Islet precursor cell (in vitro differentiated cells): ENCODE results near the gene SDR9C7.
"Not testable (repeated sequence)": the region's sequence is repeated elsewhere in the genome, so short reads cannot be mapped to it uniquely, and the experiment has no call there.

Experiments
- DNase-seq: peaks from one replicate; pipeline ENCODE4 v3.0.0-alpha.2; 2018

Gene SDR9C7

DNA sequence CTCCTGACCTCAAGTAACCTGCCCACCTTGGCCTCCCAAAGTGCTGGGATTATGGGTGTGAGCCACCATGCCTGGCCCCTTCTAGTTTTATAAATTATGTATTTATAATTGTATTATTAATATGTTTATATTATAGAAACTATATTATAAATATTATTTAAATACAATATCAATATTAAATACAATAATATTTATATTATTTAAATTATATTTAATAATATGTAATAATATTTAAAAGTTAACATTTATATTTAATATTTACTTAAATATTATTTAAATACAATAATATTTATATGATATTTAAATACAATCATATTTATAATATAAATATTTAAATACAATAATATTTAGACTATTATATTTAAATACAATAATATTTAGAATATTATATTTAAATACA, 20.0 kb downstream of the SDR9C7 start:
- DNase-seq: no peak

DNA sequence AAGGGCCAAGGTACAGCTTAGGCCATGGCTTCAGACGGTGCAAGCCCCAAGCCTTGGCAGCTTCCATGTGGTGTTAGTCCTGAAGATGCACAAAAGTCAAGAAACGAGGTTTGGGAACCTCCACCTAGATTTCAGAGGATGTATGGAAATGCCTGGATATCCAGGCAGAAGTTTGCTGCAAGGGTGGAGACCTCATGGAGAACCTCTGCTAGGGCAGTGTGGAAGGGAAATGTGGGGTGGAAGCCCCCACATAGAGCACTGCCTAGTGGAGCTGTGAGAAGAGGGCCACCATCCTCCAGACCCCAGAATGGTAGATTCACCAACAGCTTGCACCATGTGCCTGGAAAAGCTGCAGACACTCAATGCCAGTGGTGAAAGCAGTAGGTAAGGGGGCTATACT, 24.8 kb downstream of the SDR9C7 start:
- DNase-seq: not testable (repeated sequence)

DNA sequence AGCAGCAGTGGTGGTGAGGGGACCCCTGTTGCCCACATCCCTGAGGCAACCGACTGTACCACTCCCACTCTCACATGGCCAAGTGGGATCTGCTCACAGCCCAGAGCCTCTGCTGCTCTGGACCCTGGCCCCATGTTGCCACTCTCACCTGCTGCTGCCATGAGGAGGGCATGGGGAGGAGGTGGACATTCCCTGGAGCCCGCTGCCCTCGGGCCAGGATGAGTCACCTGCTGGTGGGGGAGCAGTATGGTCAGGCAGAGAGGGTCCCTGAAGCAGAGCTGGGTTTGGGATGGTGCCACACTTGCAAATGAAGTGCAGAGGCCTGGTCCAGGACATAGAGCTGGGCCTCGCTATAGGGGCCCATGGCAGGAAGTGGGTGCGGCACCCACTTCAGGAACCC, 26.1 kb downstream of the SDR9C7 start:
- no peak for DNase-seq

- no peak for DNase-seq
These were observed 28.4 kb downstream of the SDR9C7 start for GRCh38 chr12:56905852-56906251.

GRCh38 chr12:56903374-56903773, 30.8 kb downstream of the SDR9C7 start:
- DNase-seq: no peak

DNA sequence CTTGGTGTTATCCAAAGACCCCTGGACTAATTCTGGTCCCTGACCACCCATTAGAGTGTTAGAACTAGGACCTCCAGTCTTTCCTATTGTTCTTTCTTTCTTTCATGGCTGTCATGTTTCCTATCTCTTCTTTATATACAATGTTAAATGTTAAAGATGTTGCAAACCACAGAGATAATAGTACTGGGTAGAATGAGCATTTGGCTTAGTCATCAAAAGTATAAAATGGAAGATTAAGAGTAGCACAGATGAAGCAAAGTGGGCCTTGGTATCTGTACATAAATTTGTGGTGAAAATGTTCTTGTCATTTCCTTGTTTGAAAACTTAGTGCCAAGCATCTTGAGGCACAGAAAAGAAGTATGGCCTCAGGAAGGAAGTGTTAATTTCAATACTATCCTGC, 32.9 kb downstream of the SDR9C7 start:
- DNase-seq: not testable (repeated sequence)

- DNase-seq: no peak
These were observed 33.6 kb downstream of the SDR9C7 start for GRCh38 chr12:56900583-56900982.

DNA sequence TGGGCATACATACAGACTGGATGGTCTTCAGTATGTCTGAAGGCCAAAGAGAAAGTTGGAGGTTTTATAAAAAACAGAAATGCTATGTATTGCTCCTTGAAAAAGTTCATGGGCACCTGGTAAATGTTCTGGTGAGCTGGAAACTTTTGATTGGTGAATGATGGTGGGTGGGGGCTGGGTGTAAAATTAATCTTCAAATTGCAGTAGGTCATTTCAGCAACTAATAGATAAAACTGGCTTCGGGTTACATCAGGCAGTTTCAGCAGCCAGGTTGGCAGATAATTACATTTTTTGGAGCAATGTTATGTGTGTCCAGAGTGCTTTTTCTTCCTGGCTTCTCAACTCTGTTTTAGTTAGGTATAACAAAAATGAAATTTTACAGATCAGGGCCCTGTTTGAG, 35.3 kb downstream of the SDR9C7 start:
- DNase-seq: no peak

DNA sequence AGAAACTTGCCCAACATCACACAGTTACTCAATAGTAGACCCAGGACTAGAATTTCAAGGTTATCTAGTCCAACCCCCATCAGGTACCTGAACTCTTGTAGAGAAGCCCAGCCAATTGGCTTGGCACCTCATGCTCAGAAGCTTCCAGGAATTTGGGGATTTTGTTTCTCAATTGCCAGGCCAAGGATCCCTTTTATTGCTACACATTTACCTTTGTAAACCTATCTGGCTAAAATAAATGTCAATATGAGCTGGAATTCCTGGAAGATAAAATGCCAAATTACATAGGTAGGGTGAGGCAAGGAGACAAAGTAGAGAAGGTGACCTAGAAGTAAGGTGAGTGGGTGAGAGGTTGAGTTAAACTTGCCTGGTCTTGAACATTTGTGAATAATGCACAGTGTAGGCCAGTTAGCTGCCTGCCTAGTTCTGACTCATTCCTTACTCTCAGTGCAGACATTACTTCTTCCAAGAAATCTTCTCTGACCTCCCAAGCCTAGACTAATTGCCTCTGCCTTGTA, 36.3 kb downstream of the SDR9C7 start:
- DNase-seq: no peak

DNA sequence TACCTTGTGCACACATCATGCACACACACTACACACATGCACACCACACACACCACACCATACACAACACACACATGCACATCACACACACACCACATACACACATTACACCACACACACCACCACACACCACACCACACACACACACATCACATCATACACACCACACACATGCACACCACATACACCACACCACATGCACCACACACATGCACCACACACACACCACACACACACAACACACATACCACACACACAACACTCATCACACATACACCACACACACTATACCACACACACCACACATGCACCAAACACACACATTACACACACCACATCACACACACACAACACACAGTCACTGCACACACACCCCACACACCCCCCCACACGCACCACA, 38.1 kb downstream of the SDR9C7 start:
- no peak for DNase-seq

GRCh38 chr12:56894698-56895368, 39.4 kb downstream of the SDR9C7 start:
- no peak for DNase-seq

DNA sequence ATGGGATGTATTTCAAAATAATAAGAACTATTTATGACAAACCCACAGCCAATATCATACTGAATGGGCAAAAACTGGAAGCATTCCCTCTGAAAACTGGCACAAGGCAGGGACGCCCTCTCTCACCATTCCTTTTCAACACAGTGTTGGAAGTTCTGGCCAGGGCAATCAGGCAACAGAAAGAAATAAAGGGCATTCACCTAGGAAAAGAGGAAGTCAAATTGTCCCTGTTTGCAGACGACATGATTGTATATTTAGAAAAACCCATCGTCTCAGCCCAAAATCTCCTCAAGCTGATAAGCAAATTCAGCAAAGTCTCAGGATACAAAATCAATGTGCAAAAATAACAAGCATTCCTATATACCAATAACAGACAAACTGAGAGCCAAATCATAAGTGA, 42.3 kb downstream of the SDR9C7 start:
- DNase-seq: not testable (repeated sequence)

DNA sequence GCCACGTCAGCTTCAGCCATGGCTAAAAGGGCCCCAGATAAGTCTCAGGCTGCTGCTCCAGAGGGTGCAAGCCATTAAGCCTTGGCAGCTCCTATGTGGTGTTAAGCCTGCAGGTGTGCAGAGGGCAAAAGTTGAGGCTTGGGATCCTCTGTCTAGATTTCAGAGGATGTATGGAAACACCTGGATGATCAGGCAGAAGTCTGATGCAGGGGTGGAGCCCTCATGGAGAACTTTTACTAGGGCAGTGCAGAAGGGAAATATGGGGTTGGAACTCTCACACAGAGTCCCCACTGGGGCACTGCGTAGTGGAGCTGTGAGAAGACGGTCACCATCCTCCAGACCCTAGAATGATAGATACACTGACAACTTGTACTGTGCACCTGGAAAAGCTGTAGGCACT, 47.9 kb downstream of the SDR9C7 start:
- no peak for DNase-seq

DNA sequence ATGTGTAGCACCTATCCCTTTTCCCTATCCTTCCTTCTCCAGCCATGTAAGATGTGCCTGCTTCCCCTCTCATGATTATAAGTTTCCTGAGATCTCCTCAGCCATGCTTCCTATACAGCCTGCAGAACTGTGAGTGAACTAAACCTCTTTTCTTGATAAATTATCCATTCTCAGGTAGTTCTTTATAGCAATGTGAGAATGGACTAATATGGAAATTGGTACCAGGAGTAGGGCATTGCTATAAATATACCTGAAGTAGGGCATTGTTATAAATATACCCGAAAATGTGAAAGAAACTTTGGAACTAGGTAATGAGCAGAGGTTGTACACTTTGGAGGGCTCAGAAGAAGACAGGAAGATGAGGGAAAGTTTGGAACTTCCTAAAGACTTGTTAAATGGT, 48.9 kb downstream of the SDR9C7 start:
- no peak for DNase-seq

DNA sequence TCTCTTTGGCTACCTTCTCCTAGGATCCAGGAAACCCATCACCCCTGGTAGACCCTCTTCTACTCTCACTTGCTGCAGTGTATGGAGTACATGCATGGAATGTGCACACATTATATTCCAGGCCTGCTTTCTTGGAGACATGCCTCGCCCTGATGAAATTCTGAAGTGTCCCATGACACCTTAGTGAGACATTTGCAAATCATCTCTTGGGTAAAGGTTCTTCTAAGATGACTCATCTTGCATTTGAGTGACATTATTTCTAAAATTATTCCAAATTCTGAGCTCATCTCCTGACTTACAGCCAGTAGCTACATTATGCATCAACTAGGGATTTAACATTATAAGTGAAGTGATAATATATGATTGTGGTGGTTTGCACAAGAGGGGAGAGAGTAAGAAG, 49.8 kb downstream of the SDR9C7 start:
- DNase-seq: no peak

- DNase-seq: not testable (repeated sequence)
These were observed 51.8 kb downstream of the SDR9C7 start for GRCh38 chr12:56882407-56882806.

GRCh38 chr12:56880125-56880992, 53.8 kb downstream of the SDR9C7 start:
- no peak for DNase-seq

GRCh38 chr12:56879240-56880124, 54.7 kb downstream of the SDR9C7 start:
- not testable (repeated sequence) for DNase-seq

- DNase-seq: no peak
These were observed 56.2 kb downstream of the SDR9C7 start for GRCh38 chr12:56878010-56878339.

GRCh38 chr12:56877195-56878009, 56.8 kb downstream of the SDR9C7 start:
- DNase-seq: no peak

DNA sequence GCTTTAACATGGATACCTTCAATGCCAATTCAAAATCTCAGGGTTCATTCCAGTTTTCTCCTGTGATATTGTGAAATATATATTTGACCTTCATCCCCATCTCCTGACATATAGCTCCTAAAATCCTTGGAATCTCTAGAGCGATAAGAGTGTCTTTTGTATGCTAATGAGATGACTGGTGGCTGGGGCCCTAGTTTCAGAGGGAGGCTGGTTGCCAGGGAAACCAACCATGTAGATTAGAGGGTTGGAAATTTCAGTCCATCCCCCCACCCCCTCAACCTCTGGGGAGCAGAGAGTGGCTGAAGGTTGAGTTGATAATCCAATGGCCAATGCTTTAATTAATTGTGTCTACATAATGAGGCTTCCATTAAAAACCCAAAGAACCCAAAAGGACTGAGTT, 59.4 kb downstream of the SDR9C7 start:
- DNase-seq: no peak

GRCh38 chr12:56873382-56873781, 60.8 kb downstream of the SDR9C7 start:
- DNase-seq: no peak
